Dermis lymphatic vessel endothelial cell (primary cell): ENCODE measurements around the gene SLC5A6. TPM values are rescaled to one million over a fixed set of nuclear protein-coding genes. Genes with fewer than 3 reads are reported as not detected.

Experiments
- total RNA-seq: library from RNA; depleted of rRNA; stranded (reverse); fragments of >200 nt; gene quantifications from 2 replicates; pipeline ENCODE4 v1.2.1, GENCODE V29; 2014

Gene SLC5A6
- total RNA-seq, result 18.1 and 19.4 TPM in 2 replicates

DNA sequence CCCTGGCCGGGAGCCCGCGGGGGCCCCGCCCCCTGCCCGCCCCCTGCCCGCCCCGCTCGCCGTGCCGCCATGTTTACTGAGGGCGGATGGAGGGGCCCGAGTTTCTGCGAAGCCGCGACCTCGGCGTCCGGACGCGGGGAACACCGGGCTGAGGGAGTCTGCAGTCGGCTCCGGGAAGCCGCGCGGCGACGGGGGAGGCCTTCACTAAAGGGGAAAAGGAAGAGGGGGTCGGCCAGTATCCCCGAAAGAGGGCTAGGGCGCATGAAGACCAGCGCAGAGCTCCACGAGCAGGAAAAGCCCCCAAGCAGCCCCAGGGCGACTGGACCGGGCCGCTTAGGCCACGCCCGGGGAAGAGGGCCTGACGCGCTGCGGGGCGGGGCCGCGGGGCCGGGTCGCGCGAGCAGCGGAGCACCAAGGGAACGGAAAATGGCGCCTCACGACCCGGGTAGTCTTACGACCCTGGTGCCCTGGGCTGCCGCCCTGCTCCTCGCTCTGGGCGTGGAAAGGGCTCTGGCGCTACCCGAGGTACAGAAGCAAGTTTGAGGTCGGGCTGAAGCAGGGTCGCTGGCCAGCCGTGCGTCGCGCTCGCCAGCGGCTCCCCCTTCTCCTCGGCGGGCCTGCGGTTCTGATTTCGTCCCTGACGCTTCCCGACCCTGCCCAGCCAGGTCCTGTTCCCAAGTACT lies at the start of gene SLC5A6, which contains the start of gene ATRAID:
TSS of gene SLC5A6 (minus strand) at position 326 of the 683 bp plus-strand sequence. CDS start 4,618 bp downstream, outside the sequence.
TSS of gene ATRAID (plus strand) at position 99 of the 683 bp plus-strand sequence. CDS start at position 427, 328 bp downstream.

GRCh38 chr2:27217173-27218121 lies 5.4 kb upstream of the SLC5A6 start, which contains the start of gene CAD:
Gene CAD (plus strand): TSS chr2:27217369. CDS start chr2:27217552, 183 bp downstream.

Other genes with a start within 250 kb of the SLC5A6 start
- gene MAPRE3, start 241.6 kb downstream of the SLC5A6 start, total RNA-seq, result 1.4 and 1.5 TPM in 2 replicates
- 17.0 and 23.1 TPM in 2 replicates for gene TMEM214, start 179.3 kb downstream of the SLC5A6 start, total RNA-seq
- 17.3 and 20.0 TPM in 2 replicates for gene AGBL5, start 160.6 kb downstream of the SLC5A6 start, total RNA-seq
- 403 and 523 TPM in 2 replicates for gene OST4, start 140.6 kb downstream of the SLC5A6 start, total RNA-seq
- gene EMILIN1, start 133.7 kb downstream of the SLC5A6 start, total RNA-seq, result 22.8 and 34.8 TPM in 2 replicates
- 2.4 and 4.3 TPM in 2 replicates for gene KHK, start 125.5 kb downstream of the SLC5A6 start, total RNA-seq
- 1.7 and 2.3 TPM in 2 replicates for gene CGREF1, start 93.1 kb downstream of the SLC5A6 start, total RNA-seq
- not detected in 2 replicates for gene ABHD1, start 88.5 kb downstream of the SLC5A6 start, total RNA-seq
- gene PREB, start 77.6 kb downstream of the SLC5A6 start, total RNA-seq, result 25.3 and 28.4 TPM in 2 replicates
- gene PRR30, start 72.9 kb downstream of the SLC5A6 start, total RNA-seq, result not detected in 2 replicates
- not detected in 2 replicates for gene TCF23, start 63.3 kb downstream of the SLC5A6 start, total RNA-seq
- gene ATRAID, start 227 bp downstream of the SLC5A6 start, total RNA-seq, result 107 and 121 TPM in 2 replicates
- gene CAD, start 5.1 kb upstream of the SLC5A6 start, total RNA-seq, result 21.6 and 22.9 TPM in 2 replicates
- 6.3 and 21.2 TPM in 2 replicates for gene SLC30A3, start 50.8 kb upstream of the SLC5A6 start, total RNA-seq
- 0.60 and 2.4 TPM in 2 replicates for gene DNAJC5G, start 63.2 kb upstream of the SLC5A6 start, total RNA-seq
- 0.52 and 1.3 TPM in 2 replicates for gene TRIM54, start 70.2 kb upstream of the SLC5A6 start, total RNA-seq
- gene UCN, start 96.2 kb upstream of the SLC5A6 start, total RNA-seq, result 0.22 and 0.34 TPM in 2 replicates
- gene MPV17, start 110.8 kb upstream of the SLC5A6 start, total RNA-seq, result 38.0 and 43.1 TPM in 2 replicates
- 17.0 and 22.3 TPM in 2 replicates for gene GTF3C2, start 144.5 kb upstream of the SLC5A6 start, total RNA-seq
- 21.5 and 25.9 TPM in 2 replicates for gene EIF2B4, start 158.1 kb upstream of the SLC5A6 start, total RNA-seq
- 130 and 131 TPM in 2 replicates for gene SNX17, start 158.3 kb upstream of the SLC5A6 start, total RNA-seq
- 6.4 and 6.8 TPM in 2 replicates for gene ZNF513, start 168.5 kb upstream of the SLC5A6 start, total RNA-seq
- 87.2 and 94.8 TPM in 2 replicates for gene PPM1G, start 197.3 kb upstream of the SLC5A6 start, total RNA-seq
- 94.3 and 108 TPM in 2 replicates for gene NRBP1, start 216.4 kb upstream of the SLC5A6 start, total RNA-seq
- not detected in 2 replicates for gene KRTCAP3, start 230.1 kb upstream of the SLC5A6 start, total RNA-seq